ENCODE measurements around the gene BCAR3.

GRCh38 chr1:93542398-93542797, 139.2 kb downstream of the BCAR3 start:
- TF ChIP-seq CTCF (IDR thresholded peaks at IDR 0.05 in 4 of 5, conservative IDR thresholded peaks at IDR 0.05 in 1 of 5) (no peak), POLR2A (IDR thresholded peaks at IDR 0.05) (no peak)

All from gastrocnemius medialis (tissue), 4 donors.